ENCODE data around the gene ALX4.

The ALX4 gene

DNA sequence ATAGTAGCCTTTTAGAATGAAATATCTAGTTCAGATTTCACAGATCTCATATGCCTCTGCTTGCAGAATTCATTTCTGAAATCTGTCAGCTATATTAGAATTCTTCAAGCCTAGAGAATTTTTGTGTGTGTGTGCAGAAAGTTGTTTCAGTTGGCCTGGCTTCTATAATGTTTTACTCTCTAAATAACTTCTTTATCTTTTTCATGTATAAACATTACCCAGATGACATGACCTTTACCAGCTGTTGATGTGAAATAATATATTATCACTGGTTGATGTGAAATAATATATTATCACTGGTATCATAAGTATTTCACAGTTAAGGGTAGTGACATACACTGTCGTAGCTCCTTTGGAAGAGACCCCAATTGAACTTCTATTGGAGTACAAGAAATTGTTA, 72.8 kb downstream of the ALX4 start:
- no peak for DNase-seq

- DNase-seq, result no peak
These were observed 73.6 kb downstream of the ALX4 start for GRCh38 chr11:44236296-44236695.

DNA sequence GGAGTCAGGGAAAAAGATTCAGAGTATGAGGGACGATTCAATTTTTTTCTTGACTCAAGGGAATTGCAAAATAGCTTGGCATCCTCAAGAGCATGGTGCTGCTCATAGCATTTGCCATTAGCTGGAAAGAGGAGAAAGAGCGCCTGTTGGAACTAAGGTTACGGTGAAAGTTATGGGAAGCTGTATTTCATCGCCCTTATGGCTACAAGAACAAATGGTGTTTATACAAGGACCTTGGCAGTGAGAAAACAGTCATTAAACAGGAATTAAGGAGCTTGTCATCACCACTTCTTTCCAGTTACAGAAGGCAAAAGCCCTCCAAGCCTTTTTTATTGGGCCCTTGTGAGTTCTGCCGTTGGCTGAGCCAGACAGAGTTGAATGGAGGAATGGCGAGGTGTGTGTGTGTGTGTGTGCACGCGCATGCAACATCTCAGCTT, 74.2 kb downstream of the ALX4 start:
- DNase-seq, result no peak

DNA sequence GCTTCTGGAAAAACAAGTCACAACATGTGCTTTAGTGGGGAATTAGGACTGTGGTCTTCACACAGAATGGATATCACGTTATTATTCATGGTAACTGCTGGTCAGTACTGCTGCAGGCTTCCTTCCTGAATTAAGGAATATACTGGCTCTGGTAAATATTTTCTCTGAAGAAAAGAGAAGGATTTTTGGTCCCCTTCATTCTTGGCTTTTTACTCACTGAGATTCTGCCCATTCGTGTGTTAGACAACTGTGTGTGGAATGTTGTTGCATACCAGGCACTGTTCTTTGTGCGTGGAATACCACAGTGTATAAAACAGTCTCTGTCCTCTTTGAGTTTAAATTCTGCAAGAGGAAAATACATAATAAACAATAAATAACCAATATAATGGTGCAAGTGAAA, 80.3 kb downstream of the ALX4 start:
- DNase-seq, result no peak

- DNase-seq, result no peak
These were observed 80.8 kb downstream of the ALX4 start for GRCh38 chr11:44229098-44229497.

GRCh38 chr11:44228379-44228778, 81.6 kb downstream of the ALX4 start:
- no peak for DNase-seq

DNA sequence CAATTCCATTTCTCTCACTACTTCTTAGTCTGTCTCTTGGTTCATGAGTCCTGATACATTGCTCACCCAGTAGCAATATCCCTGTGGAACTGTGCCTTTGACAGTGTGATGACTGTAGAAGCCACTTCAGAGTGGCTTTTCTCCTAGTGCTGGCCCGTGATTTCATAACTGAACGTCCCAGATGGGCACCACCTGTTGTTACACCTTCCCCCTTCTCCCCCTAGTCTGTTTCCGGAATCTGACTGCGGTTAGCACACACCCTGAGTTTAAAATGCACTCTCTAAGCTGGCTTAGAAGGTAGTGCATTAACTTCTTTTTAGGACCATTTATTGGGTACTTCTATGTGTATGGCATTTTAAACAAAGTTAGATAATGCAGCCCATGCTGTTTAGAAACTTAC, 83.0 kb downstream of the ALX4 start:
- no peak for DNase-seq

GRCh38 chr11:44226490-44226889, 83.4 kb downstream of the ALX4 start:
- DNase-seq, result no peak

- no peak for DNase-seq
These were observed 85.0 kb downstream of the ALX4 start for GRCh38 chr11:44224867-44225501.

DNA sequence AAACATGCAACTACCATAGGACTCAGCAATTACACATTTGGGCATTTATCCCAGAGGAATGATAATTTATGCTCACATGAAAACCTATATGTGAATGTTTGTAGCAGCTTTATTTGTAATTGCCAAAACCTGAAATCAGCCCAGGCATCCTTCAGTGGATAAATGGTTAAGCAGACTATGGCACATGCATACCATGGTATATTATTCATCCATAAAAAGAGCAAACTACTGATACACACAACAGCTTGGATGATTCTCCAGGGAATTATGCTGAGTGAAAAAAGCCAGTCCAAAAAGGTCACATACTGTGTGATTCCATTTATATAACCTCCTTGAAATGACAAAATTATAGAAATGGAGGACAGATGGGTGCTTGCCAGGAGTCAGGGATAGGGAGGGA, 86.7 kb downstream of the ALX4 start:
- DNase-seq, result no peak

DNA sequence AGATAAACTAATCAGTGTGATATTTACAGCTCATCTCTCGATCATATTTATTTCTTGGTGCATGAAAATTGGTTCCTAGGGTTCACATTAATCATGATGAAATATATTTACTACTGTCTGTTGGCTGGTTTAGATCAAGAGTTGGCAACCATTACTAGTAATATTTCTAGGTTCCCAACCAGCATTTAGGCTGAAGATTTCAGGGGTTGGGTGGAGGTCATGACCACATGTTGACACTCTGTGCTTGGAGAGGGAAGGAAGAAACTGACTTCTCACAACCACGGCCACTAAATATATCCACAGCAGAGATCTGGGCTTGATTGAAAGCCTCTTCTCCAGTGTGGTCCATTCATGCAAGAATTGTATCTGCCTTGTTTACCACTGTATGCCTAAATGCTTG, 87.9 kb downstream of the ALX4 start:
- DNase-seq, result no peak

GRCh38 chr11:44221456-44221855, 88.5 kb downstream of the ALX4 start:
- DNase-seq, result no peak

DNA sequence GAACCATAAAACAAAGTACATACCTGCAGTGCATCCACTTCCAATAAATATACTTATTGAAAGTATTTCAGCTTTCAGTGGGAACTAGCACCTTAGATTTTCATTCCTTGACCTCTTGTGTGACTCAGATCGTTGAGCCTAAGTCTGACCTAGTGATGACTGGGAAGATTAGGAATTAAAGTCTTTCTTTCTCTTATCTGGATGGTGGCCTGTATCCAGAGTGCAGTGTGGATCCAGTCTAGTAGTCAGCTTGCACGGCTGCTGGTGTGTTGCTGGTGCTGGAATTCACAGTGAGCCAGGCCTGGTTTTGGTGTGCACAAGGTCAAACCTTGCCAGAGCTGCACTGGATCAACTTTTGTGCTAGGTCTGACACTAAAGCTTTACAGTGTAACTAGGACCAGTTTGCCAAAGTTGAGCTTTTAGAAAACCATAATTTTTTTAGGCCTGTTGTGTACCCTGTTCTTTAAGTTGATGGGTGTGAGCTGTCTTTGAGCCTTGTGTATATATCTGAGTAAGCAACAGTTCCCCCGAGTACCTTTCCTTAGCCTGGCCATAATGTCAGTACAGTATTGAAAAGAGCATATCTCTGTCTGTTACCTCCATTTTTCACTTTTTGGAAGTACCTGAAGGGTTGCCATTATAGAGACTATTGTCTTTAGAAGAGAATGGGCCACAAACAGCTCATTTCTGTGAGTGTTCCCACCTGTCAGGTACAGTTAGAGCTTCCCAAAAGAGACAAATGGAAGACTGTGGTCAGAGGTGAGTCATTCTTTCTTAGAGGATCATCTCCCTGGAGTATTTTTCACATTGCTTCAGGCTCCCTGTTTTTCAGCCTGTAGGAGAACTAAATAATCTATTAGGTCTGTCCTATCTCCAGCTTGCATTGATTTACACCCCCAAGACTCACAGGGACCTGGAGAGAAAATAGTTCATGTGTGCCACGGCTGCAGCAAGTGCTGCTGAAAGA, 89.8 kb downstream of the ALX4 start:
- DNase-seq, result no peak

GRCh38 chr11:44217432-44217831, 92.5 kb downstream of the ALX4 start:
- DNase-seq, result no peak

DNA sequence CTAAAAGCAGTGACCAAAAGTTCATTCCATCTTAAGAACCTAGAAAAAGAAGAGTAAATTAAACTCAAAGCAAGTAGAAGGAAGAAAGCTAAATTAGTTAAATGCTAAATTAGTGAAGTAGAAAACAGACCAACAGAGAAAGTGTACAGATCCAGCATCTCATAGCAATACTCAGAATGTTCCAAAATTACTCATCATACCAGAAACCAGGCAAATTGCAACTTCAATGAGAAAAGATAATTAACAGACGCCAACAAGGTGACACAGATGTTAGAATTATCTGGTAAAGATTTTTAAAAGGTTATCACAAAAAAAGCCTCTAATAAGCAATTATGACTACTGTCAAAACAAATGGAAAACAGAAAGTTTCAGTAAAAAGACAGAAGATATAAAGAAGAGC, 96.8 kb downstream of the ALX4 start:
- DNase-seq, result no peak

- no peak for DNase-seq
These were observed 97.8 kb downstream of the ALX4 start for GRCh38 chr11:44212128-44212527.
